Measurements from ENCODE around the gene KHDC4.

Gene KHDC4

DNA sequence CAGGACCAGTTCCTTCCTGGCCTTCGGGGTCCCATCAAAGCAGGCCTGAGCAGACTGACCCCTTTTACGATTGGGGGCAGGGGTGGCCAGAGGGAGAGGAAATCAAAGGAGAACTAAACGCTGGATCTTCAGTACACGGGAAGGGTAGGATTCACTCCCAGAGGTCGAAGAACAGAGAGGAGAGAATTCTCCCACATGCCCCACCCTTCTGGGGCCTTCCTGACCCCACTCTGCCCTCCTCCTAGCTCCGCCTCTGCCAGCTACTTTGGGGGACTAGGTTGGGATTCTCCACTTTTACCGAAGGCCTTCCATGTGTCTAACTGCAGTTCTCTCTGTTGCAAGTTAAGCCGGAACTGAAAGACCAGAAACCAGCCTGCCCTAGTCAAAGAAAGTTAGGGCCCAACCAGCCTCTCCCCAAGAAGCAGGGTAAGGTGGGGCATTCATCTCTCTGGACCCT, 44.8 kb upstream of the KHDC4 start:
- H3K27me3 ChIP-seq, result no peaks in the 10 kb centered on the region
- no peaks in the 10 kb centered on the region for H3K9me3 ChIP-seq
- TF ChIP-seq CTCF (IDR thresholded peaks at IDR 0.05; ENCODE audit: low read depth, low read length), result no peak
- no peaks in the 10 kb centered on the region for H3K36me3 ChIP-seq
- peaks cover 3% of the 10 kb centered on the region for H3K4me1 ChIP-seq
- DNase-seq, result no peak
- peak overlapping the region; percentile 89 for H3K4me3 ChIP-seq (ENCODE audit: low read depth, low read length)

- Histone ChIP-seq H3K9me3 (no peaks in the 10 kb centered on the region), H3K4me1 (peaks cover 3% of the 10 kb centered on the region), H3K36me3 (no peaks in the 10 kb centered on the region), H3K4me3 (ENCODE audit: low read depth, low read length) (peak within 1 kb of the TSS; percentile 89), H3K27me3 (no peaks in the 10 kb centered on the region)
- peak; percentile 54 for TF ChIP-seq CTCF (IDR thresholded peaks at IDR 0.05; ENCODE audit: low read depth, low read length)
- DNase-seq, result peak; percentile 59
These were observed 44.2 kb upstream of the KHDC4 start, which contains the start of gene ARHGEF2 for GRCh38 chr1:155978325-155978972. ARHGEF2 (minus strand) TSS chr1:155978547; CDS start chr1:155978427, 120 bp downstream.

DNA sequence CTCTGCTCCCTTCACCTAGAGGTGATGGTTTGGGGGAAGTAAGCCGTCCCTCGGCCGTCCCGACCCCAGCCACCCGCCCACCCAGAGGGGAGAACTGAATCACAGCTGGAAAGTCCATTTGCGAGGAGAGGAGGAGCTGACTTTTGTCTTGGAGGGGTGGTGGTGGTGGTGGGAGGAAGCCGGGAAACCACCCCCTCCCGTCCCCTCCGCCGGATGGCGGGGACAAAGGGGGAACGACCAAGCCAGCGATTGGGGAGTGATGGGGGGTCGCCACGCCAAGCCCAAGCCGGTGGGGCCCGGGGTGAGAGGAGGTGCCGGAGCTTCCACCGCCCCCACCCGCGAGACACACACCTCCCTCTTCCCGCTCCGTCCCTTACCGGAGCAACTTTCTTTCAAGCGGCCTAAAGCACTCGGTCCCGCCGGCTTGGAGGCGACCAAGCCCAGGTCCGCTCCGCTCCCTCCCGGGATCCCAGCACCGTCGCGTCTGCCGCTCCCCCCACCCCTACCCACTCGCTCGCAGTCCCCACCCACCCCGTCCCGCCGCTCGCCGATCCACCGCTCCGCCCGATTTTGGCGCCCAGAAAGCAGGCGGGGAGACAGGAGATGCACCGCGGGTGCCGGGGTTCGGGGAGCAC, 43.6 kb upstream of the KHDC4 start:
- peak; percentile 50 for DNase-seq
- H3K4me3 ChIP-seq (ENCODE audit: low read depth, low read length), result peak overlapping the region; percentile 89
- TF ChIP-seq CTCF (IDR thresholded peaks at IDR 0.05; ENCODE audit: low read depth, low read length), result no peak
- H3K36me3 ChIP-seq, result no peaks in the 10 kb centered on the region
- H3K9me3 ChIP-seq, result no peaks in the 10 kb centered on the region
- peaks cover 3% of the 10 kb centered on the region for H3K4me1 ChIP-seq
- H3K27me3 ChIP-seq, result no peaks in the 10 kb centered on the region

GRCh38 chr1:155976913-155977689, 42.9 kb upstream of the KHDC4 start:
- no peaks in the 10 kb centered on the region for H3K9me3 ChIP-seq
- no peak for DNase-seq
- H3K4me3 ChIP-seq (ENCODE audit: low read depth, low read length), result peak overlapping the region; percentile 89
- no peaks in the 10 kb centered on the region for H3K36me3 ChIP-seq
- H3K27me3 ChIP-seq, result no peaks in the 10 kb centered on the region
- peaks cover 3% of the 10 kb centered on the region for H3K4me1 ChIP-seq
- TF ChIP-seq CTCF (IDR thresholded peaks at IDR 0.05; ENCODE audit: low read depth, low read length), result no peak

DNA sequence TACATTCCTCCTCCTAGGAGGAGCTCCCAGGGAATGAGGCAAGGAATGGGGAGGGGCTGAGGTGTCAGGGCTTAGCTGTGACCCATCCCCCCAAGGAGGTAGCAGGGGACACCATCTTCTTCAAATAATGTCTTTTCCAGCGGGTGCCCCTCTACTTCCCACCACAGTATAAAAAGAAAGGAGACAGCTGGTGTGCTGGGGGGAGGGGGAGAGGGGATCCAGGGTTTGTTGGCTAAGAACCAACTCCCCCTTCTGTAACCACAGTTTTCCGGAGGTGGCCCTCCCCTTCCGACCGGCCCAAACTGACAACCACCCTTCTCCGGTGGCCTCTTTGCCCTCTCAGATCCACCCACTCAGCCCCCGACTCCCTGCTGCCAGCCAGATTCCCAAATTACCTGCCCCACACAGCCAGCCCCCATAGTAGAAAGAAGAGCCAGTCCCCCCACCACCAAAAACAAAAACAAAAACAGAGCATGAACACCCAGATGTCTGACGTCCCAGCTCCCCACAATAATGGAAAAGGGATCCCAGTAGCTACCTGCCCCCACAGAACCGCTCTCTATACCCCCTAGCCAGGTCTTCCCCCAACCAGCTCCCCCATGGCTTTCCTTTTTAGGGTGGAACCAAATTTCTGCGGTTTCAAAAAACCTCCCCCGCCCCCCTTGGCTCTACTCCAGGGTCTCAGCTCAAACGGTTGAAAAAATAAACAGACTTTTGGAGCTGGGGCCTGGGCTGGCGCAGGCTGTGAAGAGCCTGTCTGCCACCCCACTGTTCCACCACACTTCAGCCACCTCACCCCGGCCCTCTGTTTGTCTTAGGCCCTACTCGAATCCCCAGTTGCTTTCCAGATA, 42.1 kb upstream of the KHDC4 start:
- no peaks in the 10 kb centered on the region for H3K9me3 ChIP-seq
- no peak for TF ChIP-seq CTCF (IDR thresholded peaks at IDR 0.05; ENCODE audit: low read depth, low read length)
- H3K36me3 ChIP-seq, result no peaks in the 10 kb centered on the region
- H3K4me3 ChIP-seq (ENCODE audit: low read depth, low read length), result peak overlapping the region; percentile 21; the same call in 1 of the 2 replicates
- no peaks in the 10 kb centered on the region for H3K27me3 ChIP-seq
- DNase-seq, result no peak
- H3K4me1 ChIP-seq, result peaks cover 3% of the 10 kb centered on the region

All from BE2C (cell line).